ENCODE measurements around the gene TRIM77.
"Not testable (repeated sequence)": the region's sequence is repeated elsewhere in the genome, so short reads cannot be mapped to it uniquely, and the experiment has no call there.

DNA sequence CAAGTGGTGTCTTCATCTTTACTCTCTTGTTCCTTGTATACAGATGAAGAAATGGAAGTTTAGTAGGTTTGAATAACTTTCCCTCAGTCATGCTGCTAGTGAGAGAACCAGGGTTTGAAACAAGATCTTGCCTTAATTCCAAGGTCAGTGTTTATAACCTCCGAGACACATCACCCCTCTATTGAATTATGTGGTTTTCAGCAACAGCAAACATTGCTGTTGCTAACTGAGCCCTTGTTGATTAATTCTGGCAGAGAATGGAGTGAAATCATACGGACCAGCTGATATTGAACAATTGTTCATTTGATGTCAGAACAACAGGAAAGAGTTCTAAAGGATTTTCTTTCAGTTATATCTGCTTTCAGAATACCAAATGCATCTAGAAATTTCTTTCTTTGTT, 36.7 kb upstream of the TRIM77 start:
- not testable (repeated sequence) for TF ChIP-seq CTCF, POLR2A (IDR thresholded peaks at IDR 0.05)
